LHCN-M2 (cell line): Measurements from ENCODE around the gene TOMM20L. TPM values are rescaled to one million over a fixed set of nuclear protein-coding genes. Genes with fewer than 3 reads are reported as not detected.

Experiments
- DNase-seq: peaks from one replicate; pipeline ENCODE4 v3.0.0-alpha.2; 2012; ENCODE audit warnings: low read depth
- total RNA-seq: library from RNA; depleted of rRNA; stranded (reverse); fragments of >200 nt; gene quantifications from 2 replicates; pipeline ENCODE4 v1.2.3, GENCODE V29; 2014; rRNA removed

Gene TOMM20L
- total RNA-seq, 1 experiment from 2014 or later: not detected

DNA sequence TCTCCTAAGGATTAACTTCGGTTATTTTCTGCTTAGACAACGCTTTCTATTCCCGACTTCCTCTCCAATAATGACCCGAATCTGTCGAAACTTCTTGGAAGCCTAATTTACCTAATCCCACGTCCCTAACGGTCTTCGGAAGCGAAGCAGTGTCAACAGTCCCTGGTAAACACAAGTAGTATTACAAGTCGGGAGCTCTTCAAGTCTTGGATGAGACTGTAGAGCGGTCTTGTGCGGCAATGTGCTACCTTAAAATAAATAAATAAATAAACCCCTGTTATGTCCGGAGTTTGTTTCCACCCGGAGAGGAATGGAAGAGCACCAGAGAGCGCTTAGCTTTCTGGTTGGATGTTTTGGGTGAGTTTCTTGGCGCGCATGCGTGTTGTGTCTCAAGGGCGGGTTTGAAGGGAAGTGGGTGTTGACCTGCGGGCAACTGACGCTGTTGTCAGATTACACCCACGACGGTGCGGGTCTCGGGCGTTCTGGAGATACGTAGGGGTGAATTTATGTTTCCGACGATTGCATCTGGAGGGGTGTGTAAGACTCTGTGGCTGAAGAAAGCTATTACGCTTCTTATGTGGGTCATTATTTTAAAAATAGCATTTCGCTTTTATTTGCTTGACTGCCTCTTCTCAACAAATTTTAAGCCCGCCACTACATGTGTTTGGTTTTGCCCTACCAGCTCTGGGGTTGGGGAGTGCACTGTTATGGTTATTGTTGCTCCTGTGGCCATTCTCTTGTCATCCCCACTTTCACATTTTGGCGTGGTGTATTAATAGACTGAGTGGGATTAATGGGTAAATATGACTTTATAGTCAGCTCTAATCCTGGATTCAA, 31.8 kb downstream of the TOMM20L start, which contains the start of the genes KIAA0586 and TIMM9:
TSS of gene KIAA0586 (plus strand) at position 439 of the 837 bp plus-strand sequence. CDS start 546 bp downstream, outside the sequence.
TSS of gene TIMM9 (minus strand) at position 251 of the 837 bp plus-strand sequence. CDS start 15,586 bp downstream, outside the sequence.
- DNase-seq: peak; percentile 99

DNA sequence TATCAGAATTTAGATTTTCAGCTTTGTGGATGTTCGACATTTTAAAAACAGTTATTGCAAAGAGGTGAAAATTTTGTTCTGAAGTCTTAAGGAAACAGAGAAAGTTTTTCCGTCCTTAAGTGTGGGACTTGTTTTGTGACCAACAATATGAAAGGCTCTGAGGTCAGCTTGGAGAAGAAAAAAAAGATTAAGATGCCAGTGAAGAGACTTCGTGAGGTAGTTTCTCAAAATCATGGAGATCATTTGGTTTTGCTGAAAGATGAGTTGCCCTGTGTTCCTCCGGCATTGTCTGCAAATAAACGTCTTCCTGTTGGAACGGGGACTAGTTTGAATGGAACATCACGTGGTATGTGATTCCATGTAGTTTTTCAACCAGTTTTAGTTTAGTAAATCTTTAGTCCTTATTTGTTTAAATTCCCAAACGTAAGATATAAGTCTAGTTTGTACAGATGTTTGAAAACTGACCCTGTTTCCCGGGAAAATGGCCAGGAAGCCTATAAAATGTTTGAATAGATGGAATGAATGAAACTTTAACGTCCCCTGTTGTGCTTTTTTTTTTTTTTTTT, 32.5 kb downstream of the TOMM20L start:
- peak; percentile 64 for DNase-seq

DNA sequence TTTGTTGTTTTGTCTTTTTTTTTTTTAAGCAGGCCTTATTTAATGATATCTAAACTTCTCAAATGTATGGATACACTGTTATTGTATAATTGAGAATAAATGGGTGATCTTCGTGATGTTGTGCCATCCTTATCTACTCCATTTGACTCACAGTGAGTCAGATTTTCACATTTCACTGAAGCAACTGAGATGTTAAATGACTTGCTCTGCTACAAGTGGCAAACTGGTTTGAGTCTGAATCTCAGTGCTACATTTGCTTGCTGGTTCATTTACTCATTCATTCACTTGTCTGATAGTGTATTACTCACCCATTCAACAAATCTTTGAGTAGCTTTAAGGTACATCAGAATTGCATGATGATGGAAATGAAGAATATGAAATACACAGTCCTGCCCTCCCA, 34.4 kb downstream of the TOMM20L start:
- DNase-seq: peak; percentile 57

DNA sequence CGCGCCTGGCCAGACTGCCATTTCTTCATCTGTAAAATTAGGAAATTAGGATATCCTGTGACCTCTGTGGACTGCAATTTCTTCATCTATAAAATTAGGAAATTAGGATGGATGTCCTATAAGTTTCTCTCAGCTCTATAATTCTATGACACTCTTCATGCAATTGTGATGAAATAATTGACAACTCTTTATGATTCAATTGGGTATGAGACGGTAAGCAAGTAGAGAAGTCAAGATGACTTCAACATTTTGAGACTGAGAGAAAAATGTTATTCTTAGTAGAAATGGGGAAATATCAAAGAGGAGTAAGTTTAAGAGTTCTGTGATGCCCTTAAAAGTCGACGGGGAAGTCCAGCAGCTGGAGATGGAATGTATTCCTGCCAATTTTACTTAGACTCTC, 43.7 kb downstream of the TOMM20L start:
- DNase-seq: no peak

DNA sequence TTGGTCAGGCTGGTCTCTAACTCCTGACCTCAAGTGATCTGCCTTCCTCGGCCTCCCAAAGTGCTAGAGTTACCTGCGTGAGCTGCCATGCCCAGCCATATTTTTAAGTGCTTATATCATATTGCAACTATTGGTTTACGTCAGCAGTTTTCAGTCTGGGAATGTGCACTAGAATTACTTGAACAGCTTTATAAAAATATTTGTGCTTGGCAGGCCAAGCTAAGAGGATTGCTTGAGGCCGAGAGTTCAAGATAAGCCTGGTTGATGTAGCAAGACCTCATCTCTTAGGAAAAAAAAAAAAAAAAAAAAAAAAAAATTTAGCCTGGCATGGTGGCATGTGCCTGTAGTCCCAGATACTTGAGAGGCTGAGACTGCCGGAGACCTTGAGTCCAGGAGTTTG, 48.9 kb downstream of the TOMM20L start:
- no peak for DNase-seq

DNA sequence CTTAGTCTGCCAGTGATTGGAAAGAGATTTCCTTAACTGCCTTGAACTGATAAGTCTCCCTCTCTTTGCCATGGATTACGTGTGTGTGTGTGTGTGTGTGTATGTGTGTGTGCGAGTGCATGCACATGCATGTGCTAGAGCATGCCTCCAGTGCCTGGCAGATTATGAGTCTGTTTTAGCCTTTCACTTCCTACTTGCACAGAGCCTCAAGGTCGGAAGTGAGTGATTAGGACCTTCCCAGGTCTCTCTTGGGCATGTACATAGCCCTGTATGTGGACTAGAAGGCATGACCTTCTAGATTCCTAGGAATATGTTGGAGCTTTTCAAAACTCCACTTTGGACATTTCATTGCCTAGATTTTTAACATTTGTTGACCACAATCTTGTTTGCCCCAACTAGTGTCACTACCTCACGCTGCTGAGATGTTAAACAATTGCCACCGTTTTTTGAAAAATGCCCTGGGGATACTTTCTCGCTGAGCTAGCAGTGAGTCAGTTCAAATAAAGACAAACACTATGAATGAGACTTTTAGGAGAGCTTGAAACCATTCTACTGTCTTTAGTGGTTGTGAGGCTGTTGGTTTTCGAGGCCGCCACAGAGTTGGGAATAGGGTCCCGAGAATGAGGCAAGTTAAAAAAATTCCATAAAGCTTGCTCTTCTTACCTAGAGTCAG, 60.0 kb downstream of the TOMM20L start:
- DNase-seq: no peak

Other genes with a start within 250 kb of the TOMM20L start
- gene ARMH4, start 243.7 kb upstream of the TOMM20L start, total RNA-seq: 1.0 and 1.1 TPM in 2 replicates
- 78.2 and 83.3 TPM in 2 replicates for gene ACTR10, start 195.8 kb upstream of the TOMM20L start, total RNA-seq
- 82.1 and 104 TPM in 2 replicates for gene PSMA3, start 151.1 kb upstream of the TOMM20L start, total RNA-seq
- 6.1 and 8.2 TPM in 2 replicates for gene ARID4A, start 97.4 kb upstream of the TOMM20L start, total RNA-seq
- 38.2 and 49.8 TPM in 2 replicates for gene TIMM9, start 31.6 kb downstream of the TOMM20L start, total RNA-seq
- 45.4 and 47.6 TPM in 2 replicates for gene KIAA0586, start 31.8 kb downstream of the TOMM20L start, total RNA-seq
- gene DACT1, start 242.0 kb downstream of the TOMM20L start, total RNA-seq: 0.90 and 1.5 TPM in 2 replicates